ENCODE measurements around the gene GPC6.

- TF ChIP-seq CTCF (IDR thresholded peaks at IDR 0.05) = no peak
- no peak for TF ChIP-seq POLR2A (IDR thresholded peaks at IDR 0.05)
Observed at GRCh38 chr13:93876236-93876635, 649.6 kb downstream of the GPC6 start.
